OCI-LY7 (cell line): ENCODE measurements around the gene NLGN1. TPM values are rescaled to one million over a fixed set of nuclear protein-coding genes. Genes with fewer than 3 reads are reported as not detected.
A peak's percentile ranks its signal among the peaks of the same experiment; 100 is the strongest.

Source experiments
- BruUV-seq: library from RNA; stranded (reverse); fragments of 400-500 nt; replicated peaks from 2 replicates; lab custom pipeline; 2021; lab: Mats Ljungman, UMichigan
- CTCF ChIA-PET: fragments of 300-600 bp; sonication (Branson Sonifier 250); formaldehyde crosslinking; loops from one replicate; lab custom pipeline; 2022; ENCODE audit warnings: antibody characterized with exemption; ENCODE audit not compliant: unreplicated experiment; lab: Charles Lee
- POLR2A ChIA-PET: fragments of 300-600 bp; sonication (Branson Sonifier 250); formaldehyde crosslinking; loops from one replicate; lab custom pipeline; 2022; ENCODE audit warnings: antibody characterized with exemption; lab: Charles Lee
- DNase-seq: peaks from one replicate; pipeline ENCODE4 v3.0.0-alpha.2; 2015; ENCODE audit warnings: low spot score
- H2AFZ ChIP-seq: fragments of 200-600 bp; sonication (generic), shearing (Covaris generic); 2 replicates; pipeline ENCODE4 v1.6.1; 2014; ENCODE audit warnings: mild to moderate bottlenecking, antibody characterized with exemption, low read length, moderate library complexity
- H3K27ac ChIP-seq: fragments of 200-600 bp; sonication (generic); 2 replicates; pipeline ENCODE4 v1.5.1; 2014; ENCODE audit warnings: mixed run types, low read depth, mild to moderate bottlenecking, moderate library complexity, low read length, inconsistent platforms; ENCODE audit not compliant: poor library complexity, severe bottlenecking
- H3K36me3 ChIP-seq: fragments of 200-600 bp; sonication (generic); 2 replicates; pipeline ENCODE4 v1.6.1; 2014; ENCODE audit warnings: mild to moderate bottlenecking, antibody characterized with exemption, low read length, moderate library complexity, mixed read lengths; ENCODE audit not compliant: insufficient read depth
- H3K4me1 ChIP-seq: fragments of 200-600 bp; sonication (generic); 2 replicates; pipeline ENCODE4 v1.5.1; 2014; ENCODE audit warnings: mild to moderate bottlenecking, low read length; ENCODE audit not compliant: insufficient read depth, poor library complexity, severe bottlenecking
- H3K4me2 ChIP-seq: fragments of 200-600 bp; sonication (generic); 2 replicates; pipeline ENCODE4 v1.6.1; 2014; ENCODE audit warnings: mild to moderate bottlenecking, low read length
- H3K4me3 ChIP-seq: fragments of 200-600 bp; sonication (generic); 2 replicates; pipeline ENCODE4 v1.5.1; 2014; ENCODE audit warnings: mild to moderate bottlenecking, low read depth, low read length; ENCODE audit not compliant: poor library complexity, severe bottlenecking
- H3K79me2 ChIP-seq: fragments of 200-600 bp; sonication (generic); 2 replicates; pipeline ENCODE4 v1.6.1; 2016; ENCODE audit warnings: low read depth, mild to moderate bottlenecking, low read length, moderate library complexity, mixed read lengths; ENCODE audit not compliant: insufficient read depth
- H3K9me2 ChIP-seq: fragments of 200-600 bp; sonication (generic); 2 replicates; pipeline ENCODE4 v1.6.1; 2016; ENCODE audit warnings: mild to moderate bottlenecking, low read length, mixed read lengths; ENCODE audit not compliant: insufficient read depth
- H3K9me3 ChIP-seq: fragments of 200-600 bp; sonication (generic); 2 replicates; pipeline ENCODE4 v1.6.1; 2014; ENCODE audit warnings: mild to moderate bottlenecking, mixed run types, low read length, mixed read lengths
- H4K20me1 ChIP-seq: fragments of 200-600 bp; sonication (generic); 2 replicates; pipeline ENCODE4 v1.6.1; 2014; ENCODE audit warnings: mild to moderate bottlenecking, antibody characterized with exemption, low read length, moderate library complexity, mixed read lengths; ENCODE audit not compliant: insufficient read depth
- EZH2phosphoT487 ChIP-seq: fragments of 200-600 bp; sonication (generic); IDR thresholded peaks from 2 replicates; pipeline ENCODE4 v1.6.1; 2018; ENCODE audit warnings: low read depth, borderline replicate concordance, mild to moderate bottlenecking, mixed run types, antibody characterized with exemption, low read length, moderate library complexity, mixed read lengths
- intact Hi-C: fragments of 100-400 bp; cut with micrococcal nuclease; formaldehyde crosslinking; loops from one replicate; pipeline ENCODE4 v1.10.0; 2022; ENCODE audit not compliant: unreplicated experiment
- total RNA-seq, 2 experiments: library from RNA; depleted of rRNA in 1 of 2; stranded (reverse); fragments of >200 nt in 1 of 2; shearing (Covaris generic) in 1 of 2; gene quantifications; 2 replicates each; pipeline ENCODE4 v1.2.3, GENCODE V29; 2014 to 2022
- TF ChIP-seq, protein P1 (sequence below): fragments of 200-600 bp; sonication (generic); conservative IDR thresholded peaks from 2 replicates; pipeline ENCODE4 v1.5.1; 2014; ENCODE audit warnings: mild to moderate bottlenecking, antibody characterized with exemption, low read length, moderate library complexity, mixed read lengths

Gene NLGN1
- total RNA-seq, 2 experiments from 2014 or later: not detected

DNA sequence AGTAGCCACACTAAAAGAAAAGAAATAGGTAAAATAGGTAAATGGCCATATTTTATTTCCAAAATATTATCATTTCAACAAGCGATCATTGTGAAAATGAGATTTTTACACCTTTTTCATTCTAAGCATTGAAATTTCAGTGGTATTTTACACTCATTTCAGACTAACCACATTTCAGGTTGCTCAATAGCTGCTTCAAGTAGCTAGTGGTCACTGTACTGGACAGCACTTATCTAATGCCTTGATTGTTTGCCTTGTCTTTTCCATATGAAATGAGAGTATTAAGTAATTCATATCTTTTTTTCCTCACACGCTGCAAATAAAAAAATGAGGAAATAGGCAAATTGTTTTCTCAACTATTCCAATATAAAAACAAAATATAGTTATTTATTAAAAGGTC, 332.8 kb downstream of the NLGN1 start:
- H3K4me3 ChIP-seq: no peak overlapping the region
- no TSS peak for BruUV-seq

DNA sequence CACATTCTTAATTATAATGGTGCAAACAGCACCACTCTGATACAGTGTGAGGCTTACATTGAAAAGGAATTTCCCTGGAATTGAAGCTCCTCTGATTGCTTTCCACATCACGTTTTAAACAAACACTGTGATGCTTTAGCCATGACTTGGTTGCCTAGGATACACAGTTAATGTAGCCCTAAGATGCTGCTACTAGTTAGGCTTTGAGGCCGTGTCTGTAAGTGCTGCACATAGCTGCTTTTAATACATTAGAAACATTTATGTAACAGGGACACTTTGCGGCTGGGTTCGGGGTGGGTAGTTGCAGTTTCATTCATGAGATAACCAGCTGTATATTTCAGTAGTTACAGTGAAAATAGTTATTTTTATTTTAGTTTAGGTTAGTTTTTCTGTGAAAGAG, 334.7 kb downstream of the NLGN1 start:
- Histone ChIP-seq H4K20me1 (no peaks in the 10 kb centered on the region), H3K36me3 (no peaks in the 10 kb centered on the region), H3K4me3 (no peak overlapping the region), H2AFZ (no peak overlapping the region), H3K4me2 (no peak overlapping the region), H3K27ac (no peak overlapping the region), H3K9me3 (no peaks in the 10 kb centered on the region), H3K4me1 (no peaks in the 10 kb centered on the region), H3K9me2 (no peaks in the 10 kb centered on the region), H3K79me2 (no peaks in the 10 kb centered on the region)
- intact Hi-C loops: no loop called here
- DNase-seq: no peak
- ChIA-PET CTCF (no interaction called here), POLR2A (no interaction called here)
- BruUV-seq: no TSS peak
- TF ChIP-seq, protein P1, sequence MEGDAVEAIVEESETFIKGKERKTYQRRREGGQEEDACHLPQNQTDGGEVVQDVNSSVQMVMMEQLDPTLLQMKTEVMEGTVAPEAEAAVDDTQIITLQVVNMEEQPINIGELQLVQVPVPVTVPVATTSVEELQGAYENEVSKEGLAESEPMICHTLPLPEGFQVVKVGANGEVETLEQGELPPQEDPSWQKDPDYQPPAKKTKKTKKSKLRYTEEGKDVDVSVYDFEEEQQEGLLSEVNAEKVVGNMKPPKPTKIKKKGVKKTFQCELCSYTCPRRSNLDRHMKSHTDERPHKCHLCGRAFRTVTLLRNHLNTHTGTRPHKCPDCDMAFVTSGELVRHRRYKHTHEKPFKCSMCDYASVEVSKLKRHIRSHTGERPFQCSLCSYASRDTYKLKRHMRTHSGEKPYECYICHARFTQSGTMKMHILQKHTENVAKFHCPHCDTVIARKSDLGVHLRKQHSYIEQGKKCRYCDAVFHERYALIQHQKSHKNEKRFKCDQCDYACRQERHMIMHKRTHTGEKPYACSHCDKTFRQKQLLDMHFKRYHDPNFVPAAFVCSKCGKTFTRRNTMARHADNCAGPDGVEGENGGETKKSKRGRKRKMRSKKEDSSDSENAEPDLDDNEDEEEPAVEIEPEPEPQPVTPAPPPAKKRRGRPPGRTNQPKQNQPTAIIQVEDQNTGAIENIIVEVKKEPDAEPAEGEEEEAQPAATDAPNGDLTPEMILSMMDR: no peak
- no peak for TF ChIP-seq EZH2phosphoT487

More for the DNA sequence above, 332.8 kb downstream of the NLGN1 start:
- Histone ChIP-seq H3K79me2 (no peaks in the 10 kb centered on the region), H3K9me3 (no peaks in the 10 kb centered on the region), H4K20me1 (no peaks in the 10 kb centered on the region), H3K27ac (no peak overlapping the region), H2AFZ (no peak overlapping the region), H3K4me1 (no peaks in the 10 kb centered on the region), H3K9me2 (no peaks in the 10 kb centered on the region), H3K36me3 (no peaks in the 10 kb centered on the region), H3K4me2 (no peak overlapping the region)
- intact Hi-C loops: no loop called here
- ChIA-PET CTCF (no interaction called here), POLR2A (interaction anchor here (0.6 kb wide), 1 partner anchor 291 kb away, joined by 3 read pairs; no protein-coding TSS in a partner anchor)
- no peak for TF ChIP-seq EZH2phosphoT487
- TF ChIP-seq, protein P1: no peak
- DNase-seq: no peak

DNA sequence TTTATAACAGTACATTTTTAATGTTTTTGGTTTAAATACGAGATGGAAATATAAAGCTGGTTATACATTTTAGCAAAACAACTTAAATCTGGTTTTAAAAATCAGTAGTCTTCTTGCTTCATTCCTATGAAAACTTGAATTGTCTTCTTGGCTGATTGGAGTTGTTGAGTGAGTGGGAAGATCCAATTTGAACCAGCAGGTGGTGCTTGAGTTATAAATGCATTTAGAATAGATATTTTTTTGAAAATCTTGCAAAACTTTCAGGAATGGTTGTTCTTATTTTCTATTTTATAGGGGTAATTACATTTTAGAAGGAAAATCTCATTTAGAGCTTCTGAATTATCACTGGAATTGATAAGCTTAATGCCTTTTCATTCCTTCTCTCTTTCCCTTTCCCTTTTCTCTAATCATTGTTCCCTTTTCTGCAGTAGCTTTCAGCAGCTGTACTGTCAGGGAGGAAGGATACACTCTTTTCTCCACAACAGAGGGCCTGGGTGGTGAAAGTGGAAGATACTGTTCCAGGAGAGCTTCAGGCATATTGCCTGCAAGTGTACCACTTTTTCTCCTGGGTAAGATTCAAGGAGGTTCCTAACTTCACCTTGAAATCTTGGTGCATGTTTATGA, 335.6 kb downstream of the NLGN1 start:
- Histone ChIP-seq H3K9me3 (no peaks in the 10 kb centered on the region), H3K4me1 (no peaks in the 10 kb centered on the region), H3K4me3 (no peak overlapping the region), H3K9me2 (no peaks in the 10 kb centered on the region), H2AFZ (no peak overlapping the region), H3K79me2 (no peaks in the 10 kb centered on the region), H3K4me2 (no peak overlapping the region), H3K27ac (no peak overlapping the region), H4K20me1 (no peaks in the 10 kb centered on the region), H3K36me3 (no peaks in the 10 kb centered on the region)
- POLR2A ChIA-PET: no interaction called here
- intact Hi-C loops: no loop called here
- DNase-seq: peak; percentile 8
- CTCF ChIA-PET: no interaction called here
- BruUV-seq: no TSS peak
- TF ChIP-seq, protein P1: peak; percentile 64
- TF ChIP-seq EZH2phosphoT487: no peak
